22Rv1 (cell line): ENCODE measurements around the gene PSMD7.

ENCODE experiments used
- ZFX ChIP-seq: fragments of 450-650 bp; IDR thresholded peaks from 2 replicates; pipeline ENCODE4 v1.6.1; 2017; ENCODE audit warnings: antibody characterized with exemption, borderline replicate concordance
- TF ChIP-seq, protein P1 (sequence below): fragments of 450-650 bp; IDR thresholded peaks from 2 replicates; pipeline ENCODE4 v1.5.1; 2017; ENCODE audit warnings: mild to moderate bottlenecking

GRCh38 chr16:74290356-74290755, 6.3 kb upstream of the PSMD7 start:
- TF ChIP-seq, protein P1, sequence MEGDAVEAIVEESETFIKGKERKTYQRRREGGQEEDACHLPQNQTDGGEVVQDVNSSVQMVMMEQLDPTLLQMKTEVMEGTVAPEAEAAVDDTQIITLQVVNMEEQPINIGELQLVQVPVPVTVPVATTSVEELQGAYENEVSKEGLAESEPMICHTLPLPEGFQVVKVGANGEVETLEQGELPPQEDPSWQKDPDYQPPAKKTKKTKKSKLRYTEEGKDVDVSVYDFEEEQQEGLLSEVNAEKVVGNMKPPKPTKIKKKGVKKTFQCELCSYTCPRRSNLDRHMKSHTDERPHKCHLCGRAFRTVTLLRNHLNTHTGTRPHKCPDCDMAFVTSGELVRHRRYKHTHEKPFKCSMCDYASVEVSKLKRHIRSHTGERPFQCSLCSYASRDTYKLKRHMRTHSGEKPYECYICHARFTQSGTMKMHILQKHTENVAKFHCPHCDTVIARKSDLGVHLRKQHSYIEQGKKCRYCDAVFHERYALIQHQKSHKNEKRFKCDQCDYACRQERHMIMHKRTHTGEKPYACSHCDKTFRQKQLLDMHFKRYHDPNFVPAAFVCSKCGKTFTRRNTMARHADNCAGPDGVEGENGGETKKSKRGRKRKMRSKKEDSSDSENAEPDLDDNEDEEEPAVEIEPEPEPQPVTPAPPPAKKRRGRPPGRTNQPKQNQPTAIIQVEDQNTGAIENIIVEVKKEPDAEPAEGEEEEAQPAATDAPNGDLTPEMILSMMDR = no peak
- TF ChIP-seq ZFX = no peak
